ENCODE measurements around the gene PACSIN1. TPM values are rescaled to one million over a fixed set of nuclear protein-coding genes. Genes with fewer than 3 reads are reported as not detected.

Gene PACSIN1
- total RNA-seq, 1 experiment from 2014 or later, result not detected

GRCh38 chr6:34578445-34579262 lies 112.8 kb downstream of the PACSIN1 start:
- no peak for DNase-seq (ENCODE audit: low read depth)

- no peak for DNase-seq (ENCODE audit: low read depth)
Observed at GRCh38 chr6:34580707-34581560, 115.1 kb downstream of the PACSIN1 start.

DNA sequence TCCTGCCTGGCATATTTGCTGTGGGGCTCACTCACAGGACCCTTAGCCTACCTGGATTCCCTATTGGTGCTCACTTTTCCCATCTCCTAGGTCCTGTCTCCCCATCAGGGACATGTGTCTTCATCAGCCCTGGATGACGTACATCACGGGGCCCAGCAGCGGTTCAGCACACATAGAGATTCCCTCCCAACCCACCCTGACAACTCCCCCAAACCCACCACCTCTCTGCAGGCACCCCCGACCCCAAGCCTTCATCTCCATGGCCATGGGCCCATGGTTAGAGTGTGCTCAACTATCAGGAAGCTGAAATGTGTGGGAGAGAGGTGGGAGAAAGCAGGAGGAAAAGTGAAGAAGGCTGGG lies 115.7 kb downstream of the PACSIN1 start:
- DNase-seq (ENCODE audit: low read depth), result no peak

DNA sequence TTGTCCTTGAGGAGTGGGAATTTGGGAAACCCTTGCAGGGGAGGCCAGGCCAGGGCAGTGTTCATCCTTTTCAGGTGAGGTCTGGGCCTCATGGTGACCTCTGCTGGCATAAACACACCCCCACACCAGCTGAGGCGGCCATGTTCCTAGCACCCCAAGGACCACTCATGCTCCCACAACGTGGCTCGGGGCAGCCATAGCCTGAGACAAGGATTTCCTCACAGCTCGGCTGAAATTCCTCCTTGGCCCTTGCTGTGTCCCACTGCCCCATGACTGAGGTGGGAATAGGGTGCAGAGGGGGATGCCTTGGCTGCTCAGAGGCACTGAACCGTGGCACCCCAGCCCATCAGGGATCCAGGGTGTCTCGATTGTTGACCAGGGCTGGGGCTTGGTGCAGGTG lies 117.6 kb downstream of the PACSIN1 start:
- no peak for DNase-seq (ENCODE audit: low read depth)

- no peak for DNase-seq (ENCODE audit: low read depth)
Observed at GRCh38 chr6:34583861-34584604, 118.2 kb downstream of the PACSIN1 start.

GRCh38 chr6:34584694-34585093 lies 118.8 kb downstream of the PACSIN1 start:
- DNase-seq (ENCODE audit: low read depth), result no peak

Other genes with a start within 250 kb of the PACSIN1 start
- 740 and 1,115 TPM in 2 replicates for gene HMGA1, start 229.2 kb upstream of the PACSIN1 start, total RNA-seq (2014; rRNA removed; shearing (Covaris generic))
- 66.1 and 70.6 TPM in 2 replicates for gene SMIM29, start 217.1 kb upstream of the PACSIN1 start, total RNA-seq (2014; rRNA removed; shearing (Covaris generic))
- gene NUDT3, start 73.4 kb upstream of the PACSIN1 start, total RNA-seq (2014; rRNA removed; shearing (Covaris generic)), result 14.8 and 19.2 TPM in 2 replicates
- 1,808 and 3,039 TPM in 2 replicates for gene RPS10, start 40.0 kb upstream of the PACSIN1 start, total RNA-seq (2014; rRNA removed; shearing (Covaris generic))
- 0.07 and 0.16 TPM in 2 replicates for gene SPDEF, start 90.3 kb downstream of the PACSIN1 start, total RNA-seq (2014; rRNA removed; shearing (Covaris generic))
- 23.1 and 32.1 TPM in 2 replicates for gene ILRUN, start 230.7 kb downstream of the PACSIN1 start, total RNA-seq (2014; rRNA removed; shearing (Covaris generic))